GM12878 (cell line): ENCODE measurements around the gene MSI2. TPM values are rescaled to one million over a fixed set of nuclear protein-coding genes. Genes with fewer than 3 reads are reported as not detected.

Source experiments
- ATAC-seq: fragments of 200-7000 bp; cut with Tn5 transposase; 3 replicates; pipeline ENCODE4 v1.9.1; 2020; ENCODE audit warnings: mild to moderate bottlenecking, moderate library complexity
- BruUV-seq: library from RNA; stranded (reverse); fragments of 400-500 nt; replicated peaks from 2 replicates; lab custom pipeline; 2021; lab: Mats Ljungman, UMichigan
- CTCF ChIA-PET: fragments of 300-600 bp; sonication (Branson Sonifier 250); formaldehyde crosslinking; extraction: SDS; loops from one replicate; lab custom pipeline; 2021; ENCODE audit warnings: inconsistent platforms; lab: Yijun Ruan, JAX
- POLR2A ChIA-PET: fragments of 350-600 bp; formaldehyde crosslinking; extraction: SDS; loops from one replicate; lab custom pipeline; 2021; ENCODE audit warnings: inconsistent platforms; lab: Charles Lee
- RAD21 ChIA-PET: fragments of 300-600 bp; sonication (Branson Sonifier 250); formaldehyde crosslinking; loops from one replicate; lab custom pipeline; 2023; ENCODE audit warnings: antibody characterized with exemption; ENCODE audit not compliant: unreplicated experiment; lab: Charles Lee
- SMC1A ChIA-PET: fragments of 300-600 bp; sonication (Branson Sonifier 250); formaldehyde crosslinking; loops from one replicate; lab custom pipeline; 2023; ENCODE audit not compliant: unreplicated experiment, uncharacterized antibody; lab: Charles Lee
- DNase-seq: peaks from one replicate; pipeline ENCODE4 v3.0.0-alpha.2; 2011; ENCODE audit warnings: low read depth, low spot score
- FAIRE-seq: peaks from 3 replicates; lab custom pipeline; 2011; peaks lifted over from hg19 to GRCh38; lab: Jason Lieb, UNC
- H2AFZ ChIP-seq: 2 replicates; pipeline ENCODE4 v1.6.0; 2011; ENCODE audit warnings: low read depth, low read length, control low read depth; ENCODE audit not compliant: control insufficient read depth
- H3K27ac ChIP-seq: 2 replicates; pipeline ENCODE4 v1.5.1; 2011; ENCODE audit warnings: control low read depth; ENCODE audit not compliant: control insufficient read depth, insufficient read depth
- H3K27me3 ChIP-seq, 2 experiments: replicated peaks in 1 of 2; 2 replicates each; pipeline versions ENCODE4 v1.6.0 to v1.6.1; 2011; ENCODE audit warnings: low read length in 1 of 2; ENCODE audit not compliant: control insufficient read depth in 2 of 2, insufficient read depth in 2 of 2
- H3K36me3 ChIP-seq, 2 experiments: 2 replicates each; pipeline ENCODE4 v1.5.1; 2011; ENCODE audit warnings: low read length in 1 of 2; ENCODE audit not compliant: control insufficient read depth in 2 of 2, insufficient read depth in 2 of 2
- H3K4me1 ChIP-seq: 2 replicates; pipeline ENCODE4 v1.6.1; 2011; ENCODE audit warnings: mild to moderate bottlenecking, low read length, moderate library complexity, mixed read lengths; ENCODE audit not compliant: control insufficient read depth, insufficient read depth
- H3K4me2 ChIP-seq: 2 replicates; pipeline ENCODE4 v1.6.0; 2011; ENCODE audit warnings: control low read depth; ENCODE audit not compliant: control insufficient read depth, insufficient read depth
- H3K4me3 ChIP-seq: fragments of 200-600 bp; sonication (generic); 2 replicates; pipeline ENCODE4 v1.5.1; 2016
- H3K79me2 ChIP-seq: 2 replicates; pipeline ENCODE4 v1.6.0; 2011; ENCODE audit warnings: low read length; ENCODE audit not compliant: control insufficient read depth, insufficient read depth
- H3K9ac ChIP-seq: 2 replicates; pipeline ENCODE4 v1.8.0; 2011; ENCODE audit warnings: low read length, control low read depth, mixed read lengths; ENCODE audit not compliant: control insufficient read depth, insufficient read depth
- H3K9me3 ChIP-seq: replicated peaks from 3 replicates; pipeline ENCODE4 v1.5.1; 2011; ENCODE audit warnings: mild to moderate bottlenecking, low read length; ENCODE audit not compliant: control insufficient read depth, insufficient read depth
- H4K20me1 ChIP-seq: 2 replicates; pipeline ENCODE4 v1.6.0; 2011; ENCODE audit not compliant: control insufficient read depth, insufficient read depth
- FOXM1 ChIP-seq: IDR thresholded peaks from 2 replicates; pipeline ENCODE4 v1.6.1; 2012; ENCODE audit warnings: low read depth, mild to moderate bottlenecking, inconsistent platforms, low read length, moderate library complexity
- JUNB ChIP-seq: IDR thresholded peaks from 2 replicates; pipeline ENCODE4 v1.6.1; 2016; ENCODE audit warnings: antibody characterized with exemption, mild to moderate bottlenecking
- NFYB ChIP-seq: IDR thresholded peaks from 2 replicates; pipeline ENCODE4 v1.6.1; 2011; ENCODE audit warnings: low read depth, mild to moderate bottlenecking, low read length, improper control_type of control experiment, moderate library complexity; ENCODE audit not compliant: insufficient read depth
- POU2F2 ChIP-seq: IDR thresholded peaks from 3 replicates; pipeline ENCODE4 v1.6.1; 2011; ENCODE audit warnings: low read depth, mild to moderate bottlenecking, low read length, borderline replicate concordance
- ZNF217 ChIP-seq: fragments of 450-650 bp; IDR thresholded peaks from 2 replicates; pipeline ENCODE4 v1.6.1; 2017; ENCODE audit warnings: antibody characterized with exemption, mild to moderate bottlenecking
- ZNF274 ChIP-seq: IDR thresholded peaks from one replicate; pipeline ENCODE4 v1.8.0; 2011; ENCODE audit not compliant: insufficient read length, insufficient read depth
- WGBS: methylation state at CpG from one replicate; pipeline ENCODE4 v1.1.6; 2016; ENCODE audit warnings: low lambda C conversion rate; ENCODE audit not compliant: insufficient replicate concordance, insufficient coverage; ENCODE audit errors: missing lambda C conversion rate; 5-methylcytosine and 5-hydroxymethylcytosine counted together
- in situ Hi-C: fragments of 300-500 bp; cut with MboI; formaldehyde crosslinking; loops from 9 replicates; pipeline ENCODE4 v1.14.3; 2018; ENCODE audit warnings: mixed read lengths
- intact Hi-C: fragments of 100-400 bp; cut with micrococcal nuclease; formaldehyde crosslinking; loops from one replicate; pipeline ENCODE4 v1.14.2; 2022; ENCODE audit not compliant: unreplicated experiment
- polyA plus RNA-seq, 11 experiments: library from polyadenylated mRNA; depleted of rRNA in 4 of 11; unstranded in 6 of 11; stranded (reverse) in 5 of 11; fragments of >200 nt; fragmentation: Nextera tagmentation in 4 of 11; fragmentation: Illumina TruSeq in 1 of 11; extraction: Ambion mirVana in 4 of 11; extraction: Trizol in 1 of 11; gene quantifications; 1 replicate in 1 of 11; 2 replicates in 10 of 11; pipeline versions ENCODE4 v1.2.1 to v1.2.3, GENCODE V29; 2011 to 2016; ENCODE audit warnings: inconsistent platforms in 2 of 11, missing spikeins in 2 of 11, low read depth in 1 of 11
- total RNA-seq, 4 experiments: library from RNA; depleted of rRNA in 3 of 4; stranded (reverse); fragments of >200 nt in 3 of 4; fragmentation: Illumina TruSeq in 1 of 4; extraction: Trizol in 1 of 4; gene quantifications; 2 replicates each; pipeline versions ENCODE4 v1.2.1 to v1.2.3, GENCODE V29; 2013 to 2021
- TF ChIP-seq, protein P1 (sequence below): IDR thresholded peaks from 2 replicates; pipeline ENCODE4 v1.6.1; 2012; ENCODE audit warnings: low read depth, low read length, improper control_type of control experiment

MSI2 gene
- total and polyA plus RNA-seq, 10 of the 15 experiments (the other 5 are each of a cell fraction or from before 2014, with no cell fraction given), result 6.1 to 76.1 (median 42.0) TPM

DNA sequence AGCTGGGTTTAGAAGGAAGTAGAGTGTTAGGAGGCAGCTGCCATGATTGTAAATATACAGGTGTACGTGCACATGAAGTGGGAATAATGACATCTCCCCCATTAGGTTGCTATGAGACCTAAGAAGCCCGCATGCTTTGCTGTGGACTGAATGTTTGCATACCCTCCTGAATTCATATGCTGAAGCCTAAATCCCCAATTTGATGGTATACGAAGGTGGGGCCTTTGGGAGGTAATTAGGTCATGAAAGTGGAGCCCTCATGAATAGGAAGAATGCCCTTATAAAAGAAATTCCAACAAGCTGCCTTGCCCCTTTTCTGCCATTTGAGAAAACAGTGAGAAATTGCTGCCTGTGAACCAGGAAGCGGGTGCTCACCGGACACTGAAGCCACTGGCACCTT lies 444.8 kb downstream of the MSI2 start (continued):
- TF ChIP-seq FOXM1 (no peak), POU2F2 (no peak), ZNF274 (no peak), ZNF217 (no peak)

DNA sequence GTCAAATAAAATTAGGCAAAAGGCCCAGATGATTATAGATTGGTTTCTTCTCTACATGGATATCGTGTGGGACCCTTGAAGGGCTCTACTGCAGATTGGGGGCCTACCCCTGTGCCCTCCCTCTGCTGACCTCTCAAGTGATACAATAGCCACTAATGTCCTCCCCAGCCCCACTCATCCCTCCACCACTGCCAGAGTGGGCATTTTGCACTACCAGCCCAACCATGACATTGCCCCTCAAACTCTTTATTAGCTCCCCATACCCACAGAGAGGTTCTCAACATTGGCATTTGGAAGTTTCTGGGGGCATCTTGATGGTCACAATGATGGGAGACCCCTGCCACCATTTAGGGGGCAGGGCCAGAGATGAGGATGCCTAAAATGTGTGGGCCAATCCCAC lies 446.9 kb downstream of the MSI2 start:
- intact Hi-C loops, result no loop called here
- 87% methylated on average over 1 of the region's 1 CpG for WGBS

More for the DNA sequence above, 446.9 kb downstream of the MSI2 start:
- Histone ChIP-seq H3K9ac (no peak overlapping the region), H2AFZ (no peak overlapping the region), H3K4me3 (no peak overlapping the region), H3K79me2 (no peaks in the 10 kb centered on the region), H3K4me2 (no peak overlapping the region), H3K4me1 (peaks cover 3% of the 10 kb centered on the region), H3K9me3 (no peaks in the 10 kb centered on the region), H3K27me3 (peaks cover 0 to 1% of the 10 kb centered on the region in 2 experiments; a peak in 2 of 4 replicates), H3K36me3 (no peaks in the 10 kb centered on the region), H3K27ac (no peak overlapping the region), H4K20me1 (no peaks in the 10 kb centered on the region)
- no TSS peak for BruUV-seq
- SMC1A ChIA-PET, result no interaction called here
- no peak for FAIRE-seq
- in situ Hi-C loops, result no loop called here
- ATAC-seq, result no peak
- CTCF ChIA-PET, result interaction anchor here (0.6 kb wide), 1 partner anchor 132 kb away, joined by 3 read pairs; no protein-coding TSS in a partner anchor
- no peak for DNase-seq
- RAD21 ChIA-PET, result no interaction called here
- POLR2A ChIA-PET, result no interaction called here
- TF ChIP-seq NFYB (no peak), JUNB (no peak)
- TF ChIP-seq, protein P1, sequence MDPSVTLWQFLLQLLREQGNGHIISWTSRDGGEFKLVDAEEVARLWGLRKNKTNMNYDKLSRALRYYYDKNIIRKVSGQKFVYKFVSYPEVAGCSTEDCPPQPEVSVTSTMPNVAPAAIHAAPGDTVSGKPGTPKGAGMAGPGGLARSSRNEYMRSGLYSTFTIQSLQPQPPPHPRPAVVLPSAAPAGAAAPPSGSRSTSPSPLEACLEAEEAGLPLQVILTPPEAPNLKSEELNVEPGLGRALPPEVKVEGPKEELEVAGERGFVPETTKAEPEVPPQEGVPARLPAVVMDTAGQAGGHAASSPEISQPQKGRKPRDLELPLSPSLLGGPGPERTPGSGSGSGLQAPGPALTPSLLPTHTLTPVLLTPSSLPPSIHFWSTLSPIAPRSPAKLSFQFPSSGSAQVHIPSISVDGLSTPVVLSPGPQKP, result no peak
